Forelimb muscle (tissue), 1 donor: ENCODE measurements around the gene RAB11A. TPM values are rescaled to one million over a fixed set of nuclear protein-coding genes. Genes with fewer than 3 reads are reported as not detected.

Experiments used
- DNase-seq: peaks from one replicate; pipeline ENCODE4 v3.0.0-alpha.2; 2013; ENCODE audit warnings: low read depth
- polyA plus RNA-seq: library from polyadenylated mRNA; unstranded; fragments of 120-200 nt; gene quantifications from one replicate; pipeline ENCODE4 v1.2.1, GENCODE V29; 2013; ENCODE audit not compliant: insufficient read length

Gene RAB11A
- polyA plus RNA-seq: 149 TPM

DNA sequence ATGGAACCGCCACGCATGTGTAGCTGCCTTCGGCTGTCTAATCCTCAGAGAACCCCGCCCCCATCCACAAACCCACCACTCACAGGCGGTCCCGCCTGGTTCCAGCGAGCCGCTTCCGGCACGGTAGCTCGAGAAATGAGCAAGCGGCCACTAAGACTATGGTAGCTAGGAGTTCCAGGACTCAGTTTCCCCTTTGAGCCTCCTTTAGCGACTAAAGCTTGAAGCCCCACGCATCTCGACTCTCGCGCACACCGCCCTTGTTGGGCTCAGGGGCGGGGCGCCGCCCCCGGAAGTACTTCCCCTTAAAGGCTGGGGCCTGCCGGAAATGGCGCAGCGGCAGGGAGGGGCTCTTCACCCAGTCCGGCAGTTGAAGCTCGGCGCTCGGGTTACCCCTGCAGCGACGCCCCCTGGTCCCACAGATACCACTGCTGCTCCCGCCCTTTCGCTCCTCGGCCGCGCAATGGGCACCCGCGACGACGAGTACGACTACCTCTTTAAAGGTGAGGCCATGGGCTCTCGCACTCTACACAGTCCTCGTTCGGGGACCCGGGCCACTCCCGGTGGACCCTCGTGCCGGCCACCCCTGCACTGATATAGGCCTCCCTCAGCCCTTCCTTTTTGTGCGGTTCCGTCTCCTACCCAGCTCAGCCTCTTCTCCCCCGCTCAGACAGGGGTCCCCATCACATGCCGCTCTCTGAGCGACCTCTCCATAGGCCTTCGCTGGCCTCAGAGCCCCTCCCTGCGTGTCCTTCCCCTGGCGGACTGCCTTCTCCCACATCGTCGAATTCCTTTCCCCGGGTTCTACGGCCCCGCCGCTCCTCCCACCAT lies at the start of gene RAB11A:
RAB11A (plus strand) TSS at position 366 of the 828 bp plus-strand sequence; CDS start at position 461, 95 bp downstream.
- DNase-seq: peak; percentile 92

DNA sequence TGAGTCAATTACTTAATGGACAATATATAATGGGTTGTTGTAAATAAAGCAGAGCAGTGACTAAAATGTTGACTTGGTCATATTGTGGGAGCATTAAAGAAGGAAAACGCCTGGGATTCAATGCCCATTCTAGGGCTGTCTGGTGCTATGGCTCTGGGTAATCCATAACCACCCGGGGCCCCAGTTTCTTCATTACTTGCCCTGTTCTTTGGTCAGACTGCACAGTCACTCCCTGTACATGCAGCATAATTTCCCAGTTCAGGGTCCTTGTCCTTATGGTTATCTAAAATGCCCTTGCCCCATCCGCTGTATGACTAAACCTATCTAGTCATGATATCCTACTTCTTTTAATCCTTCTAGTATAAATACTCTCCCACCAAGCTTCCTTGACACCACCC lies 49.7 kb upstream of the RAB11A start:
- DNase-seq: no peak

DNA sequence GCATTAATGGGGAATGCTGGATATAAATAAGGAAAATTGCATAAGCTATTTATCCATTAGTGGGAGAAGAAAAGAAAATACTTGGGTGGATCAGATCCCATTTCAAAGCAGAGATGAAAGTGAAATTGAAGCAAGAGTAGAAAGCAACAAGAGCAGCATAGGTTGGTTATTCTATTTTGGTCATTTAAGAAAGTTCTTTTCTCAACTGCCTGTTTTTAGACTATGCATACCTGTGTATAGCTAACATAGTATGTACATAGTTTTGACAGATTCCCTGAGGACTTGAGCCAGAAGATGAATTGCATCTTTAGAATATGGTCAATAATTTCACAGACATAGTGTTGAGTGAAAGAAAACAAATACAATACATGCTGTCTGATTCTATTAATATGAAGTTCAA lies 48.2 kb upstream of the RAB11A start:
- DNase-seq: no peak

- no peak for DNase-seq
Measured at GRCh38 chr15:65822316-65822715, 47.0 kb upstream of the RAB11A start.

- no peak for DNase-seq
Measured at GRCh38 chr15:65824031-65824743, 45.1 kb upstream of the RAB11A start.

- DNase-seq: no peak
Measured at GRCh38 chr15:65824941-65825544, 44.2 kb upstream of the RAB11A start.

DNA sequence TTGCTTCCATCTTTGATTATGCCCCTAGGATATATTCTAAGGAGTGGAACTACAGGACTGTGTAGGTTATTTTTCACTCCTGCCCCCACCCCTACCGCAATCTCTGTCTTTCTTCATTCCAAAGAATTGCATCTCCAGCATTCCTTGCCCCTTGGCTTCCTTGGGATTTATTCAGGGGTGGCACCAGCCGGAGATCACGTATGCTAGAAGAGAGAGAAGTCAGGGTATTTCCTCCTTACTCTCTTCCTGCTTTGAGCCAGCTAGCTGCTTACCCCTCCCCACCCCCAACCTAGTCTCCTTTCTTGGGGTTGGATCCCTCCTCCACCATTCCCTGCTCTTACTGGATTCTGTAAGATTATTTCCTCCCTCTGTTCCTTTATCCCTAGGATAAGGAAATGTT lies 42.2 kb upstream of the RAB11A start:
- DNase-seq: no peak

- DNase-seq: no peak
Measured at GRCh38 chr15:65828585-65828984, 40.7 kb upstream of the RAB11A start.

DNA sequence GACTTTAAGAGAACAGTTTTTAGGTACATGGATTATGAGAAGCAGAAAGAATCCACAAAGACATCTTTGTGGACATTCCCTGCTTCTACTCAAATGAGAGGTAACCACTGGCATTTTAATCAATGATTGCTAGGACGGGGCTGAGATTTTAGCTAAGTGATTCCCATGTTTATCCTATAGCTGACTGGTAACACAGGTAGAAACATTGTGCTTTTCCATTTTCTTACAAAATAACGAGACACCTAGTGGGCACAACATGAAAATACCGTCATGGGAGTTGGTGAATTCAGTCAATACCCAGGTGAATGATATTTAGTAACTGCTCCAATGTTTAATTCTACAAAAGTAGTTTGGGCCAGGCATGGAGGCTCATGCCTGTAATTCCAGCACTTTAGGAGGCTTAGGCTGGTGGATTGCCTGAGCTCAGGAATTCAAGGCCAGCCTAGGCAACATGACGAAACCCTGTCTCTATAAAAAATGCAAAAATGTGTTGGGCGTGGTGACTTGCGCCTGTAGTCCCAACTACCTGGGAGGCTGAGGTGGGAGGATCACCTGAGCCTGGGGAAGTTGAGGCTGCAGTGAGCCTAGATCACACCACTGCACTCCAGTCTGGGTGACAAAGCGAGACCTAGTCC lies 40.0 kb upstream of the RAB11A start:
- DNase-seq: no peak

- peak; percentile 80 for DNase-seq
Measured at GRCh38 chr15:65832549-65833364, 36.5 kb upstream of the RAB11A start.

DNA sequence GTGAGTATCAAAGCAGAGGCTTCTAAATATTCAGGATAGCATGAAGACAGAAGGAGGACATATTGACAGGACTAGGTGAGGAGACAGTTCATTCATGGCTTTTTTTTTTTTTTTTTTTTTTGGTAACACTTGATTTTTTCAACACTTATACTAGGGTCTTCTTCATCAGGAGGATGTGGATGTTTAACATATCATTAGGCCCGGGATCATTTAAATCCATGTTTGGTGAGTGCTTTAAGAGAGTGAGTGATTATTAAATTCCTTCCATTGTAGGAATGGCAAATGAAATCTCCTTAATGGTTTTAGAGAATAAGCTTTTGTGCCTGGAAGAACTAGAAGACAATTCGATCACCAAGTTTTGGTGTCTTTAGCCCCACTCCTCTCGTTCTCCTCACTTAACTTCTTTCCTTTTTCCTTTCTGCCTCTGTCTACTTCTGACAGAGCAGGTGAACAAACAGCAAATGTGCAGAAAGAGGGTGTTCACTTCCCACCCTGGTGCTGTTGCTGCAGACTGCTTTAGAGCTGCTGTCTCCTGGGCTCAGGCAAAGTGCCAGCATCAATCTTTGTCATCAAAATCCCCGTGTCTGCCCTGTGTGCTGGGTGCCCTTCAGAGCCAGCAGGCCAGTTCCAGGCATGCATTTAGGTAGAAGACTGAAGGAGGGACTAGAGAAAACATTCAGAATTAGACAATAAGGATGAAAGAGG lies 35.6 kb upstream of the RAB11A start:
- no peak for DNase-seq

DNA sequence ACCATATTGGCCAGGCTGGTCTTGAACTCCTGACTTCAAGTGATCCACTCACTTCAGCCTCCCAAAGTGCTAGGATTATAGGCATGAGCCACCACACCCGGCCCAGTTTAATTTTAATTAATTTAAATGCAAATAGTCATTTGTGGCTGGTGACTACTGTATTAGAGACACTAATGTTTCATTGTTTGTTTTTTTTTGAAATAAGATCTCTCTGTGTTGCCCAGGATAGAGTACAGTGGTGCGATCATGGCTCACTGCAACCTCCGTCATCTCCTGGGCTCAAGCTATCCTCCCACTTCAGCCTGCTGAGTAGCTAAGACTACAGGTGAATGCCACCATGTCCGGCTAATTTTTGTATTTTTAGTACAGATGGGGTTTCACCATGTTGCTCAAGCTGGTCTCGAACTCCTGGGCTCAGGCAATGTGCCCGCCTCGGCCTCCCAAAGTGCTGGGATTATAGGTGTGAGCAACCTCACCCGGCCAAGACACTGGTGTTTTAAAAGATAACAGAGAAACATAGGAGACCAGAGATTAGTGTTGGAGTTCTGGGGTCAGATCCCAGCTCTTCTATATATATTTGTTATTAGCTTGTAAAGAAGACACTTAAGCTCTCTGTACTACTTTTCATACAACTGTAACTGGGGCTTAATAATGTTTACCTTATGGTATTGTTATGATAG lies 34.5 kb upstream of the RAB11A start:
- DNase-seq: no peak

DNA sequence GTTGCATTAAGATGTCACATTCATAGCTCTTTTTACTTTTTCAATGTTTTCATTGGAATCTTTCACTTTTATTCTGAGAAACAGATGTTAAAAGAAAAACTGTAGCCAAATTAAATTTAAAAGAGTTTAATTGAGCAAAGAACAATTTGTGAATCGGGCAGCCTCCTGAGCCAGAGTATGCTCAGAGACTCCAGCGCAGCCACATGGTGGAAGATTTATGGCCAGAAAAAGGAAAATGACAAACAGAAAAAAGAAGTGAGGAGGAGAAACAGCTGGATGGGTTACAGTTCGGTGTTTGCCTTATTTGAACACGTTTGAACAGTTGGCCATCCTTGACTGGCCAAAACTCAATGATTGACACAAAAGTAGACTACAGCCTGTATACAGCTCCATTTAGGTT lies 33.8 kb upstream of the RAB11A start:
- no peak for DNase-seq

DNA sequence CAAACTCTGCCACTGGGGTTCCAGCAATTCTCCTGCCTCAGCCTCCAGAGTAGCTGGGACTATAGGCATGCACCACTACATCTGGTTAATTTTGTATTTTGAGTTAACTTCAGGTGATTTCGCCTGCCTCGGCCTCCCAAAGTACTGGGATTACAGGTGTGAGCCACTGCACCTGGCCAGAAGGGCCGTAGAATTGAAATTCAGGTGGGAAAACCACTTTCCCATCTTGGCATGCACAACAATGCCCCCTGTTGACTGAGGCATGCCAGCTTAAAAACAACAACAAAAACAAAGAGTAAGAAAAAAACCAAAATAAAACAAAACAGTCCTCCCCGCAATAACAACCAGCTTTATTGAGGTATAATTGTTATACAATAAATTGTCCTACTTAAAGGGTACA lies 32.6 kb upstream of the RAB11A start:
- DNase-seq: no peak

DNA sequence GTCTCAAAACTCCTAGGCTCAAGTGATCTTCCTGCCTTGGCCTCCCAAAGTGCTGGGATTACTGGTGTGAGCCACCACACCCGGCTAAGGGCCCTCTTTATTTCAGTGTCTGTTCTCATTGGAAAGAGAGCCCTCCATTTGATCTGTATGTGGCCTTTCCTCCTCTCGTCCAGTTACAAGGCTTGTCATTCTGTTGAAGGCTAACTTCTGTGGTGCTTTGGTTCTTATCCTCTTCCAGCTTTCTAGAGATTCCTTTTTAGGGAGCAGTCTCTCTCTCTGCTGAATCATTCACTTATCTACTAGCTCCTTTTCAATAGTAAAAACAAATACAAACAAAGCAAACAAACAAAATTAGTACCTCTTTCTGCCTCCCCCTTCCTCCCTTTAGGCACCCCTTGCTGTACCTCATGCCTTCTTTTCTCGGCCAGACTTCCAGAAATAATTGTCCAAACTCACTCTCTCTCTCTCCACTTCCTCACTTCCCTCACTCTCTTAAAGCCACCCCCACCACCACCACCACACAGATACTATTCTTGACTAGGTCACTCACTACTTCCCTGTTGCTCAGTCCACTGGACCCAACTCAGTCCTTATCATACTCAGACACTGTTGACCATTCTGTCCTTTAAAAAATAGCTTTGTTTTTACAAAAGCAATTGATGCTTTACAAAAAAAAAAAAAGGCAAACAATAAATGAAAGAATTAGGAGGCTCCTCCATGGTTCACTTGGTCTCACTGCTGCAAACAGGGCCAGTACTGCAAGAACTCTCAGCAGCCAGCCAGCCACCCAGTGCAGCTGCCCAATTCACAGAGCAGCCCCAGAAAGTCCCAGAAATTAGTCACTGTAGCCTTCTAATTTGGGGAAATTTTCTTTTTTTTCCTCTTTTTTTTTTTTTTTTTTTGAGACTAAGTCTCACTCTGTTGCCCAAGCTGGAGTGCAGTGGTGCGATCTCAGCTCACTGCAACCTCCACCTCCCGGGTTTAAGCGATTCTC lies 31.7 kb upstream of the RAB11A start:
- no peak for DNase-seq

DNA sequence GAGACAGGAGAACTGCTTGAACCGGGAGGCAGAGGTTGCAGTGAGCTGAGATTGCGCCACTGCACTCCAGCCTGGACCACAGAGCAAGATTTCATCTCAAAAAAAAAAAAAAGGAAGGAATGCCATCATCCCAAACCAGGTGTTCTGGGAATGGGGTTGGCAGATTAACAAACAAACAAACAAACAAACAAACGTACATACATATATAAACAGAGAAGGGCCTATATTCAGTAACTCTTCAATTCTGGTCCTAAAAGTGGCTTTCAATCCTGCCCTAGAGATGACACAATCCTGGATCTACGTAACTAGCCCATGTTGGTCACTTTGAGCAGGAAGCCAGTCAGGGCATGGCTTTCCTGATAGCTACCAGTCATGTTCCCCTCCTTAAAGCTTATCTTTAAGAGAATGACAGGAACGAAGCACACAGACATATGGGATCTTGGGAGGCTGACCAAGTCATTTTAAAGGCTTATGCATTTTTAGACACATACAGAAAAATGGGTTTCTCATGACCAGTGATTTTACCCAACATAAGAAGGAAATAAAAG lies 29.9 kb upstream of the RAB11A start:
- DNase-seq: no peak

- DNase-seq: no peak
Measured at GRCh38 chr15:65839985-65840384, 29.3 kb upstream of the RAB11A start.

DNA sequence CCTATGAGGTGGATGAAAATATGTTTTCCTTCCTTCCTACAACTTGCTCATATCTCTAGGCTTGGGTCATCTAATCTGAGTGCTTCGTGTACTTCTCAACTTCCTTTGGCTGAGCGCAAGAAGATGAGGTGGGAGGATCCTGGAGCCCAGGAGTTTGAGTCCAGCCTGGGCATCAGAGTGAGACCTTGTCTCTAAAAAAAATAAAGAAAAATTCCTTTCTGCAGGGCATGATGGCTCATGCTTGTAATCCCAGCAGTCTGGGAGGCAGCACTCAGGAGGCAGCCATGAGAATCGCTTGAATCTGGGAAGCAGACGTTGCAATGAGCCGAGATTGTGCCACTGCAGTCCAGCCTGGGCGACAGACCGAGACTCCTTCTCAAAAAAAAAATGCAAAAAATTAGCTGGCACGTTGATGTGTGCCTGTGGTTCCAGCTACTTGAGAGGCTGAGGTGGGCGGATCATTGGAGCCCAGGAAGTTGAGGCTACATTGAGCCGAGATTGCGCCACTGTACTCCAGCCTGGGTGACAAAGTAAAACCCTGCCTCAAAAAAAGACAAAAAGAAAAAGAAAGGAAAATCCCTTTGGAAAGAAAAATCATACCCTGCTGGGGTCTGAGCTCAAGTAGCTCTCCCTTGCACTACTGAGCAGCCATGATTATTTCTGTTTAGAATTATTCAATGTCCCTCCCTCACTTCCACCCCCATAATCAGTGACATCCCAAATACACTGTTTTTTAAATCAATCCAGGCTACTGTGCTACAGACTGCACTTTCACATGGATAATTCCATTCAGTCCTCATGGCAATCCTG lies 28.0 kb upstream of the RAB11A start:
- DNase-seq: no peak
